ENCODE data around the gene MYZAP.

Gene MYZAP

DNA sequence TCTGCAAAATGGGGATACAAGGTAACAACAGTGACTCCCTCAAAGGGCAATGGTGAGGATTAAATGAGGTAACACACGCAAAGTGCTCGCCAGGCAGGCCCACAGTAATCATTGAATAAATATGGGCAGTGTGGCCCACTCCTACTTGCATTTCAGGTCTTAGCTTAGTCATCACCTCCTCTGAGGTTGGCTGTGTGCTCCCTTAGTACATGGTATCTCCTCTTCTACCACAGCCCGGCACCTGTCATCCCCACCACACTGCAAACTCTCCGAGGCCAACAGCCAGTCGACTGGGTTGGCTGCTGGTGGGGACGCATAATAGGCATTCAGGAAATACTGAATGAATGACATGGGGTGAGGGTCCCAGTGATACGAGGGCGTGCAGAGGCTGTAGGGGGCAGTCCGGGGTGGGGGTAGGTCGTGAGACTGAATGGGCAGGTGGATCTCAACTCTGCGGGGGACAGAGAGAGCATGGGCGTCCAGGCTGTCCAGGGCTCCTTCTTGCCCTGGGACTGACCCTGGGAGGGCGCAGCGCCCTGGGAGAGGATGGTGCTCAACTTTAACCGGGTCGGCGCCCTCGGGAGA lies 375 bp upstream of the MYZAP start:
- TF ChIP-seq, protein P1, sequence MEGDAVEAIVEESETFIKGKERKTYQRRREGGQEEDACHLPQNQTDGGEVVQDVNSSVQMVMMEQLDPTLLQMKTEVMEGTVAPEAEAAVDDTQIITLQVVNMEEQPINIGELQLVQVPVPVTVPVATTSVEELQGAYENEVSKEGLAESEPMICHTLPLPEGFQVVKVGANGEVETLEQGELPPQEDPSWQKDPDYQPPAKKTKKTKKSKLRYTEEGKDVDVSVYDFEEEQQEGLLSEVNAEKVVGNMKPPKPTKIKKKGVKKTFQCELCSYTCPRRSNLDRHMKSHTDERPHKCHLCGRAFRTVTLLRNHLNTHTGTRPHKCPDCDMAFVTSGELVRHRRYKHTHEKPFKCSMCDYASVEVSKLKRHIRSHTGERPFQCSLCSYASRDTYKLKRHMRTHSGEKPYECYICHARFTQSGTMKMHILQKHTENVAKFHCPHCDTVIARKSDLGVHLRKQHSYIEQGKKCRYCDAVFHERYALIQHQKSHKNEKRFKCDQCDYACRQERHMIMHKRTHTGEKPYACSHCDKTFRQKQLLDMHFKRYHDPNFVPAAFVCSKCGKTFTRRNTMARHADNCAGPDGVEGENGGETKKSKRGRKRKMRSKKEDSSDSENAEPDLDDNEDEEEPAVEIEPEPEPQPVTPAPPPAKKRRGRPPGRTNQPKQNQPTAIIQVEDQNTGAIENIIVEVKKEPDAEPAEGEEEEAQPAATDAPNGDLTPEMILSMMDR (IDR thresholded peaks at IDR 0.05; ENCODE audit: control insufficient read depth, extremely low read depth, insufficient read depth) = no peak
- peak overlapping the region; percentile 52 for H3K4me3 ChIP-seq (ENCODE audit: low read depth, low read length)
- DNase-seq (ENCODE audit: low read depth) = no peak

DNA sequence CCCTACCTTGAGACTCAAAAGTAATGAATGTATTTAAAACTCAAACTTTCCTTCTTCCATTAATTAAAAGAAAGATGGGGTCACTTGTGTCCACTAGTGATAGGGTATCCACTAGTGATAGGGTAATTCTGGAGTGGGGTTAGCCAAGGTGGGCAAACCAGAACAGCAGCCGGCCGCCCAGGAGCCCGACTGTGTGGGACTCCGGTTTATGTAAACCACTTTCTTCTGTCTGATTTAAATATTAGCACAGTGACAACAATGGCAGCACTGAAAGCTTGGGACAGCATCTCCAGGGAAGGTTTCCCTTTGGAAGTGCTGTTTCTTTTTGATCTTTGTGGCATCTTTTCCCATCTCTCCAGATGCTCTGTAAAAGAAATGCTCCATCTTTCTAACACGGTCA lies 722 bp downstream of the MYZAP start:
- no peak for DNase-seq (ENCODE audit: low read depth)
- H3K4me3 ChIP-seq (ENCODE audit: low read depth, low read length) = peak overlapping the region; percentile 52
- TF ChIP-seq, protein P1 (IDR thresholded peaks at IDR 0.05; ENCODE audit: control insufficient read depth, extremely low read depth, insufficient read depth) = no peak

DNA sequence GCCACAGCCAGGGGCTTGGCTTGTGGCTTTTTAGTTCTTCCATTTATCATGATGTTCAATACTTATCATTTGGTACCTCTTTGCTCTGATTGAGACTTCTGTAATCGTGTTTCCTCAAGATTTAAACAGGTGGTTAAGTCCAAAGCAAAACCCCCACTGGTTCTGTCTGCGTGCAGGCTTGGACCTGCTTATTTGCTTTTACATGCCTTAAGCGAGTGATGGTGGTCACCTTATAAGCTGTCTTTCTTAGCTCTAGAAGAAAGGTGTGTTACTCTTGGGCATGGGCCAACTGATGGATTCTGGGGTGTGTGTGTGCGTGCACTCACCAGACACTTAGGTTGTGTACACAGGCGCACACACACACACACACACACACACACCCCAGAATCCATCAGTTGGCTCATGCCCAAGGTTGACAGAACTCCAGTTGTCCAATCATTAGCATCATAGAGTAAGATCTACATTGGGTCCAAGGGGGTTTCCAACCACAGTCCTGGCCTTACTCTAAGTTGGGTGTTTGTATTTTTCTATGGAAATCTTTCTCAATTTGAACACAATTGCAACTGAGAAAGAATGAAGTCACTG lies 1.2 kb downstream of the MYZAP start:
- no peak overlapping the region for H3K4me3 ChIP-seq (ENCODE audit: low read depth, low read length)

DNA sequence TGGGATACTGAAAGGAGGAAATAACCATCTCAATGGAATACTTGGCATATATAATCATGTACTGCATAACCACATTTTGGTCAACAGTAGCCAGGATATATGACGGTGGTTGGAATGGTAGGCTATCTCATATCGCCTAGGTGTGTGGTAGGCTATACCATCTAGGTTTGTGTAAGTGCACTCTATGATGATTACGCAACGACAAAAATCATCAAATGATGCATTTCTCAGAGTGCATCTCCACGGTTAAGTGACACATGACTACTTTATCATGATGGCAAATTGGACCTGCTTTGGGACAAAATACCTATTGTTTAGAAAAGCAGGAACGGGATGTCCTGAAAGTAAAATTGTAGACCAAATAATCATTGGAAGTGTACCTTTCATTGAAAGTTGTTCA lies 2.8 kb downstream of the MYZAP start:
- no peak for DNase-seq (ENCODE audit: low read depth)
- H3K4me3 ChIP-seq (ENCODE audit: low read depth, low read length) = no peak overlapping the region
- TF ChIP-seq, protein P1 (IDR thresholded peaks at IDR 0.05; ENCODE audit: control insufficient read depth, extremely low read depth, insufficient read depth) = no peak

More for the DNA sequence above, 1.2 kb downstream of the MYZAP start:
- TF ChIP-seq, protein P1 (IDR thresholded peaks at IDR 0.05; ENCODE audit: control insufficient read depth, extremely low read depth, insufficient read depth) = no peak
- no peak for DNase-seq (ENCODE audit: low read depth)

DNA sequence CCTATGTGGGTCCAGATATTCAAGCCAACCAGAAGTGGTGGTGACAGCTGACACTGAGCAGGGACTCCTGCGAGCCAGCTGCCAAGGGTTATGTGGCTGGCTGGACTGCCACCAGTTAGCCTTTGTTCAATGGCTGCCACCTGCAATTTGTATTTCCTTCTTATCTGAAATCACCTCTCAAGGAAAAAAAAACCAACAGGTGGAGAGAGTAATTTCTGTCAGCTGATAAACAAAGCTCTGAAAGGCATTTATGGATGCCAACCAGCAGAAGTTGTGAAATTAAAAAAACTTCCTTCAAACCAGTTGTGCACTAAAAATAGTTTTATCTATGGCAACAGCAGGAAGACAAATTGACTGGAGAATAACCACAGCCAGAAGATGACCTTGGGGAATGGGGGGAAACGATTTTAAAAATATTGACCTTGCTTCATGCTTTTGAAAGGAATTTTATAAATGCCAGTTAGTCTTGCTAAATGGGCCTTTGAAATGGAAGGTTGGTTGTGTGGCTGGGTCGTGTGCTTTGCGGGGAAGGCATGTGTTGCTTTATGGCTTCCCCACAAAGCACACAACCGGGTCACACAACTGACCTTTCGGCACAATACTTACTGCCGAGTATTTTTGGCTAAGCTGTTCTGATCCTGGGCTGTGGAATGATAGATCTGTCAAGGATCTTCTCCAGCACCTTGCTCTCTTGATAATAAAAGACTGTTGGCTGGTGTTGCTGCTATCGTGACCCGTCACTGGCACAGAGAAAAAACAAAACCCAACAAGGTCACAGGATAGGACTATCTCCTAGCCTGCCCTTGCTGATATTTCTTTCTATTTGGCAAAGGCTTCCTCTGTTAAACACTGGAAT lies 3.5 kb downstream of the MYZAP start:
- H3K4me3 ChIP-seq (ENCODE audit: low read depth, low read length) = no peak overlapping the region
- DNase-seq (ENCODE audit: low read depth) = no peak
- TF ChIP-seq, protein P1 (IDR thresholded peaks at IDR 0.05; ENCODE audit: control insufficient read depth, extremely low read depth, insufficient read depth) = no peak

DNA sequence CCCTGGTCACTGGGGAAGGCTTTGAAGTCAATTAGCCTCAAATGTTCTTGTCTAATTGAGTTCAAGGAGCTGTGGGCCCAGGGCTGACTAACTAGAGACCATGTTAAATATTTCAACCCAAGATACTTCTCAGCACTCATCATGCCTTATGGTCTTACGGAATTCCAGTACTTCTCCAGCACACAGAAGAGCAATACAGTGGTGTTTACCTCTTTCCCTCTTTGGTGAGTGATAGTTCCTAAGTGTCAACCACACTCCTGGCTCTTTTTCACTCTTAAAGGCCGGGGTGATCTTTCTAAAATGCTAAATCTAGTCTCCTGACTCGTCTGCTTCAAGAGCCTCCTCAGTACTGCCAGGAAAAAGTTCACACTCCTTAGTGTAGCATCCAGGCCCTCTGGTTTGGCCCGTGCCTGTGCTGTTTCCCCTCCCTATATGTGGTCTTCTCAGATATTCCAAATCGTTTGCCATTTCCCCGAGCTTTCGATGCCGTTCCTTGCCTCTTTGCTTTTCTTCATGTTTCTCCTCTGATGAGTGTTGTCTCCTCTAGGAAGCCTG lies 4.7 kb downstream of the MYZAP start:
- no peak for DNase-seq (ENCODE audit: low read depth)
- H3K4me3 ChIP-seq (ENCODE audit: low read depth, low read length) = no peak overlapping the region
- TF ChIP-seq, protein P1 (IDR thresholded peaks at IDR 0.05; ENCODE audit: control insufficient read depth, extremely low read depth, insufficient read depth) = no peak
